ENCODE results near the gene ASB10. TPM values are rescaled to one million over a fixed set of nuclear protein-coding genes. Genes with fewer than 3 reads are reported as not detected.

Gene ASB10
- total and polyA plus RNA-seq, 2 of the 8 experiments (the other 6 are each of a cell fraction or from before 2014, with no cell fraction given), result not detected

DNA sequence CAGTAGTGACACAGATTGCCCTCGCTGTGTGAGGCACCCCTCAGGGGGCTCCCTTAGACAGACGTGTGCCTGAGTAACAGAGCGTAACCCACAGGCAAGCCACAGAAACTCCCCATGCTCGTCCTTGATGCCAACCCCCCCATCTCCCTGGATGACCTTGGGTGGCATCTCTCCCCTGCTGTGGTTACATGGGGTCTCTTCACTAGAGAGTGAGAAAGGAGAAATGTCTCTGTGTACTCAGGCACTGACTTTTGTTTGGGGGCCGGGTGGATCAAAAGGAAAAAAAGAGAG, 1.1 kb upstream of the ASB10 start:
- H3K79me1 ChIP-seq (ENCODE audit: low read depth, low read length), result no peaks in the 10 kb centered on the region
- no peak overlapping the region for H3K14ac ChIP-seq (ENCODE audit: insufficient read length)
- H2AK5ac ChIP-seq (ENCODE audit: low read depth, low read length), result no peak overlapping the region
- DNase-seq (ENCODE audit: low read depth in 1 of 2, low spot score in 2 of 2) (no peak), FAIRE-seq (no peak)
- H3K23ac ChIP-seq (ENCODE audit: insufficient read length), result no peak overlapping the region
- CTCF ChIA-PET (ENCODE audit: partially characterized antibody), result interaction anchor here (0.7 to 1.4 kb wide), 2 partner anchors 9 to 204 kb away, joined by 3 read pairs; no protein-coding TSS in a partner anchor
- no peaks in the 10 kb centered on the region for H3K36me3 ChIP-seq (ENCODE audit: control insufficient read depth in 2 of 4, insufficient read depth in 4 of 4, low read length in 3 of 4)
- TF ChIP-seq KDM1A (IDR thresholded peaks at IDR 0.05; ENCODE audit: borderline replicate concordance, low read length) (no peak), ATF2 (IDR thresholded peaks at IDR 0.05; ENCODE audit: low read length) (no peak), CBX5 (IDR thresholded peaks at IDR 0.05; ENCODE audit: low read depth, low read length) (no peak), PHF8 (conservative IDR thresholded peaks at IDR 0.05; ENCODE audit: low read depth, low read length) (no peak), HDAC2 (IDR thresholded peaks at IDR 0.05; ENCODE audit: borderline replicate concordance in 1 of 2, low read depth in 2 of 2, low read length in 2 of 2) (no peak), CTCF (IDR thresholded peaks at IDR 0.05; ENCODE audit: control extremely low read depth in 1 of 3, insufficient read depth in 1 of 3, low read depth in 1 of 3, low read length in 3 of 3) (no peak), KDM4A (IDR thresholded peaks at IDR 0.05; ENCODE audit: low read depth, low read length, severe bottlenecking) (no peak), SRF (IDR thresholded peaks at IDR 0.05; ENCODE audit: low read depth, low read length) (no peak)
- TF ChIP-seq, protein P1, sequence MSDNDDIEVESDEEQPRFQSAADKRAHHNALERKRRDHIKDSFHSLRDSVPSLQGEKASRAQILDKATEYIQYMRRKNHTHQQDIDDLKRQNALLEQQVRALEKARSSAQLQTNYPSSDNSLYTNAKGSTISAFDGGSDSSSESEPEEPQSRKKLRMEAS (IDR thresholded peaks at IDR 0.05), result no peak
- H3K23me2 ChIP-seq (ENCODE audit: low read depth, low read length), result no peaks in the 10 kb centered on the region
- H2BK20ac ChIP-seq (ENCODE audit: low read length), result no peak overlapping the region
- no peaks in the 10 kb centered on the region for H4K20me1 ChIP-seq (replicated peaks in 1 of 2; ENCODE audit: control insufficient read depth in 1 of 2, insufficient read depth in 2 of 2, low read length in 2 of 2)
- no peak overlapping the region for H2BK15ac ChIP-seq (ENCODE audit: low read length)
- no peak overlapping the region for H3K4me2 ChIP-seq (ENCODE audit: insufficient read depth in 1 of 2, low read depth in 2 of 2, low read length in 2 of 2)
- no peak overlapping the region for H3K9ac ChIP-seq (replicated peaks in 1 of 4; ENCODE audit: extremely low read depth in 1 of 4, low read depth in 3 of 4, low read length in 3 of 4)
- H3K9me3 ChIP-seq (ENCODE audit: insufficient read depth in 2 of 2, low read depth in 1 of 2, low read length in 1 of 2), result no peaks in the 10 kb centered on the region
- no peak overlapping the region for H2BK120ac ChIP-seq (replicated peaks; ENCODE audit: low read depth, low read length)
- H4K5ac ChIP-seq (ENCODE audit: insufficient read length, low read depth, low read length), result no peak overlapping the region
- no peak overlapping the region for H3K56ac ChIP-seq (replicated peaks; ENCODE audit: insufficient read length, low read depth, low read length)
- no peak overlapping the region for H4K91ac ChIP-seq (replicated peaks; ENCODE audit: insufficient read length, low read length)
- H3K4ac ChIP-seq (replicated peaks; ENCODE audit: insufficient read length, low read depth, low read length), result no peak overlapping the region
- WGBS, 2 experiments (ENCODE audit: extremely low coverage in 1 of 2, insufficient coverage in 1 of 2, insufficient read length in 1 of 2, insufficient replicate concordance in 2 of 2, low coverage in 1 of 2, low lambda C conversion rate in 2 of 2, missing lambda C conversion rate in 1 of 2), result 71% methylated on average over 5 of the region's 5 CpGs; no CpG with 5 or more reads in 1 of the 2 experiments
- H3K79me2 ChIP-seq (ENCODE audit: control insufficient read depth in 1 of 2, insufficient read depth in 2 of 2, low read length in 2 of 2), result no peaks in the 10 kb centered on the region
- POLR2A ChIA-PET (ENCODE audit: partially characterized antibody), result interaction anchor here (1.1 kb wide), 1 partner anchor 11 kb away, joined by 3 read pairs; no protein-coding TSS in a partner anchor
- H3K4me3 ChIP-seq (ENCODE audit: extremely low read depth in 1 of 4, insufficient read depth in 2 of 4, low read depth in 3 of 4, low read length in 4 of 4), result no peak overlapping the region
- H3K27me3 ChIP-seq (replicated peaks in 1 of 4; ENCODE audit: control insufficient read depth in 3 of 4, extremely low read depth in 1 of 4, insufficient read depth in 3 of 4, low read length in 3 of 4), result no peaks in the 10 kb centered on the region
- peak overlapping the region; percentile 20; the same call in 1 of the 2 replicates for H4K8ac ChIP-seq (ENCODE audit: extremely low read depth, insufficient read depth, low read length)
- no peaks in the 10 kb centered on the region for H3K4me1 ChIP-seq (replicated peaks in 1 of 4; ENCODE audit: control insufficient read depth in 3 of 4, insufficient read depth in 4 of 4, low read length in 3 of 4)
- no peak overlapping the region for H2BK12ac ChIP-seq (ENCODE audit: low read depth, low read length)
- no peak overlapping the region for H3K27ac ChIP-seq (ENCODE audit: low read depth, low read length)
- H2AFZ ChIP-seq (ENCODE audit: low read length), result no peak overlapping the region
- H2BK5ac ChIP-seq (ENCODE audit: low read depth, low read length), result no peak overlapping the region
- H3K18ac ChIP-seq (ENCODE audit: extremely low read depth, low read length), result no peak overlapping the region
